ENCODE measurements around the gene MTREX.

Gene MTREX

GRCh38 chr5:55385846-55386245, 78.1 kb downstream of the MTREX start:
- no peak for DNase-seq

- no peak for DNase-seq
These were observed 78.6 kb downstream of the MTREX start for GRCh38 chr5:55386356-55386755.

GRCh38 chr5:55387865-55388264, 80.1 kb downstream of the MTREX start:
- no peak for DNase-seq

GRCh38 chr5:55391707-55392106, 83.9 kb downstream of the MTREX start:
- DNase-seq = no peak

- no peak for DNase-seq
These were observed 84.9 kb downstream of the MTREX start for GRCh38 chr5:55392669-55393068.

GRCh38 chr5:55393501-55394175, 85.8 kb downstream of the MTREX start:
- DNase-seq = no peak

- no peak for DNase-seq
These were observed 94.4 kb downstream of the MTREX start for GRCh38 chr5:55402199-55402598.

- DNase-seq = no peak
These were observed 98.5 kb downstream of the MTREX start for GRCh38 chr5:55406292-55406691.

GRCh38 chr5:55407059-55407684, 99.4 kb downstream of the MTREX start:
- DNase-seq = peak; percentile 5 to 8

- no peak for DNase-seq
These were observed 100.2 kb downstream of the MTREX start for GRCh38 chr5:55407984-55408383.

- DNase-seq = no peak
These were observed 102.0 kb downstream of the MTREX start for GRCh38 chr5:55409775-55410174.

- no peak for DNase-seq
These were observed 103.1 kb downstream of the MTREX start for GRCh38 chr5:55410845-55411244.

- no peak for DNase-seq
These were observed 104.1 kb downstream of the MTREX start for GRCh38 chr5:55411876-55412275.

- DNase-seq = no peak
These were observed 105.9 kb downstream of the MTREX start for GRCh38 chr5:55413644-55414043.

- no peak for DNase-seq
These were observed 107.3 kb downstream of the MTREX start for GRCh38 chr5:55415071-55415470.

- no peak for DNase-seq
These were observed 108.5 kb downstream of the MTREX start for GRCh38 chr5:55416306-55416705.

- no peak for DNase-seq
These were observed 111.5 kb downstream of the MTREX start for GRCh38 chr5:55418994-55419968.

- no peak for DNase-seq
These were observed 113.3 kb downstream of the MTREX start for GRCh38 chr5:55421074-55421529.

- DNase-seq = no peak
These were observed 118.7 kb downstream of the MTREX start for GRCh38 chr5:55426455-55426854.

- no peak for DNase-seq
These were observed 119.4 kb downstream of the MTREX start for GRCh38 chr5:55427157-55427556.

- no peak for DNase-seq
These were observed 121.4 kb downstream of the MTREX start for GRCh38 chr5:55429221-55429612.

- no peak for DNase-seq
These were observed 121.9 kb downstream of the MTREX start for GRCh38 chr5:55429613-55430253.

GRCh38 chr5:55432549-55432948, 124.8 kb downstream of the MTREX start:
- DNase-seq = no peak

Data from activated CD4-positive, alpha-beta T cell treated with anti-CD3 and anti-CD28 coated beads, Interleukin-2, amount 50 U/mL, for 4 hours (primary cell).